ENCODE data around the gene MPRIP. TPM values are rescaled to one million over a fixed set of nuclear protein-coding genes. Genes with fewer than 3 reads are reported as not detected.

Gene MPRIP
- total and polyA plus RNA-seq, 2 donors (not counting 3 experiments of a cell fraction or from before 2014, with no cell fraction given) = 94.6 to 246 TPM

DNA sequence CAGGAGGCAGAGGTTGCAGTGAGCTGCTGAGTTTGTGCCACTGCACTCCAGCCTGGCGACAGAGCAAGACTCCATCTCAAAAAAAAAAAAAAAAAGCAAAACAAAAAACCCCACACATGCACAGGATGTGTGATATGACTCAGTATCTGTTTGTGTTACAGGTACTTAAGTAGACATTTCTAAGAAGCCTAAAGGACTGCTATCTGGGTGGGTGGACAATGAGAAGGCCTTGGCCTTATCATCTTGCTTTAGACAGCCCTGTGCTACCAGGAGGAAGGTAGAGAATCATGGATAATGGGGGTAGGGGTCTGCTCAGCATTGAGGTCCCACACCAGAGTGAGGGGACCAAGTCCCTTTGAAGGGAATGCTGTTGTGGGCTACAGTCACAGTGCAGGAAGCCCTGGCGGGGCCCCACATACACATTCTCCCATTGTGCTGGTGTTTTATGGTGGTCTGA is 137.1 kb downstream of the MPRIP start:
- dilution Hi-C loops (cut with MboI; ENCODE audit: extremely low pct_ligation_motif_present, low sequenced_read_pairs) = no loop called here
- H3K9me1 ChIP-seq (replicated peaks; ENCODE audit: control insufficient read depth, extremely low read depth, insufficient read depth, low read length) = no peaks in the 10 kb centered on the region
- peak; percentile 48 for FAIRE-seq
- H3K4me2 ChIP-seq (ENCODE audit: insufficient read depth, low read length) = no peak overlapping the region
- intact Hi-C loops (cut with micrococcal nuclease) = no loop called here
- no peaks in the 10 kb centered on the region for H3K79me2 ChIP-seq (ENCODE audit: control insufficient read depth, insufficient read depth, low read length)
- H3K27me3 ChIP-seq (ENCODE audit: control insufficient read depth in 2 of 2, insufficient read depth in 2 of 2, low read length in 2 of 2) = no peaks in the 10 kb centered on the region
- no peaks in the 10 kb centered on the region for H4K20me1 ChIP-seq (replicated peaks; ENCODE audit: control insufficient read depth, extremely low read depth, insufficient read depth, low read length)
- H3K4me1 ChIP-seq (ENCODE audit: control insufficient read depth, extremely low read depth, insufficient read depth, low read length) = peaks cover 8% of the 10 kb centered on the region
- ChIA-PET CTCF (no interaction called here), POLR2A (no interaction called here)
- DNase-seq (ENCODE audit: low read depth, low spot score) = no peak
- peak; percentile 31 for TF ChIP-seq FOS (IDR thresholded peaks at IDR 0.05; ENCODE audit: borderline replicate concordance, insufficient read depth, low read length)
- no peak for TF ChIP-seq POLR2AphosphoS5 (IDR thresholded peaks at IDR 0.05; ENCODE audit: insufficient read depth, low read depth, low read length)
- no peak for TF ChIP-seq MYC (IDR thresholded peaks at IDR 0.05; ENCODE audit: low read depth, low read length)
- no peak for TF ChIP-seq GATA2 (IDR thresholded peaks at IDR 0.05; ENCODE audit: insufficient read depth, insufficient read length, low read depth, low read length)
- no TSS peak for BruUV-seq (replicated peaks)
- H3K27ac ChIP-seq (ENCODE audit: insufficient read depth, low read depth, low read length) = no peak overlapping the region
- peaks cover 17 to 52% of the 10 kb centered on the region in 2 experiments for H3K36me3 ChIP-seq (ENCODE audit: control insufficient read depth in 2 of 2, extremely low read depth in 1 of 2, insufficient read depth in 2 of 2, low read length in 2 of 2)
- H3K4me3 ChIP-seq (replicated peaks in 1 of 3; ENCODE audit: insufficient read depth in 1 of 3, low read depth in 1 of 3, low read length in 3 of 3) = no peak overlapping the region
- H3K9ac ChIP-seq (replicated peaks; ENCODE audit: extremely low read depth, insufficient read depth, low read length) = no peak overlapping the region
- no peaks in the 10 kb centered on the region for H3K9me3 ChIP-seq (replicated peaks; ENCODE audit: control insufficient read depth, insufficient read depth, low read length)
- no peak overlapping the region for H2AFZ ChIP-seq (ENCODE audit: low read depth, low read length)

DNA sequence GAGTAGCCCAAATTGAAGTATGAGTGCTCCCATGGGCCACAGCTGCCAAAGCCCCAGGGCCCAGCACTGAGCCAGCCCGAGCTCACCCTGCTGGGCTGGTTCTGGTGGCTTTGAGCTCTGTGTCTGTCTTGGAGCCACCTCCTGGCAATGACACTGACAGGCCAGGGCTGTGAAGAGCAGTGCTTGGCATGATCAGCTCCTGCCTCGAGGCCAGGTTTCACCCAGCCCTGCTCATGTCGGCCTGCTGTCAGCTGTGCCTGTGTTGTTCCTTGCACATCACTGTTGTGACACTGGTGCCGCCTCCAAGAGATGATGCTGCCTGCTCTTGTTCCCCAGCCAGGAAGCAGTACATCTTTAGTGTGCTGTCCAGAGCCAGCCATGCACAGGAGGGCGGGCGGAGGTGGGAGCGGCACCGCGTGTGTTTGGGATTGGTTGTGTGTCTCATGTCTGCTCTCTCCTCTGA is 137.9 kb downstream of the MPRIP start:
- Histone ChIP-seq H3K4me1 (ENCODE audit: control insufficient read depth, extremely low read depth, insufficient read depth, low read length) (peaks cover 15% of the 10 kb centered on the region), H3K27ac (ENCODE audit: insufficient read depth, low read depth, low read length) (no peak overlapping the region), H3K36me3 (ENCODE audit: control insufficient read depth in 2 of 2, extremely low read depth in 1 of 2, insufficient read depth in 2 of 2, low read length in 2 of 2) (peaks cover 17 to 50% of the 10 kb centered on the region in 2 experiments), H3K9me3 (replicated peaks; ENCODE audit: control insufficient read depth, insufficient read depth, low read length) (no peaks in the 10 kb centered on the region), H3K4me2 (ENCODE audit: insufficient read depth, low read length) (no peak overlapping the region), H4K20me1 (replicated peaks; ENCODE audit: control insufficient read depth, extremely low read depth, insufficient read depth, low read length) (no peaks in the 10 kb centered on the region), H3K79me2 (ENCODE audit: control insufficient read depth, insufficient read depth, low read length) (no peaks in the 10 kb centered on the region), H3K9ac (replicated peaks; ENCODE audit: extremely low read depth, insufficient read depth, low read length) (no peak overlapping the region), H2AFZ (ENCODE audit: low read depth, low read length) (no peak overlapping the region), H3K9me1 (replicated peaks; ENCODE audit: control insufficient read depth, extremely low read depth, insufficient read depth, low read length) (no peaks in the 10 kb centered on the region), H3K27me3 (ENCODE audit: control insufficient read depth in 2 of 2, insufficient read depth in 2 of 2, low read length in 2 of 2) (no peaks in the 10 kb centered on the region), H3K4me3 (replicated peaks in 1 of 3; ENCODE audit: insufficient read depth in 1 of 3, low read depth in 1 of 3, low read length in 3 of 3) (no peak overlapping the region)
- dilution Hi-C loops (cut with MboI; ENCODE audit: extremely low pct_ligation_motif_present, low sequenced_read_pairs) = no loop called here
- DNase-seq (ENCODE audit: low read depth, low spot score) (no peak), FAIRE-seq (no peak)
- ChIA-PET CTCF (interaction anchor here (1.9 kb wide), 1 partner anchor 16 kb away, joined by 4 read pairs; no protein-coding TSS in a partner anchor), POLR2A (interaction anchor here (0.7 kb wide), 1 partner anchor 8 kb away, joined by 3 read pairs; no protein-coding TSS in a partner anchor)
- intact Hi-C loops (cut with micrococcal nuclease) = no loop called here
- TF ChIP-seq MAX (IDR thresholded peaks at IDR 0.05; ENCODE audit: insufficient read depth, insufficient read length) = no peak
- TF ChIP-seq FOS (IDR thresholded peaks at IDR 0.05; ENCODE audit: borderline replicate concordance, insufficient read depth, low read length) = no peak
- TF ChIP-seq MYC (IDR thresholded peaks at IDR 0.05; ENCODE audit: low read depth, low read length) = no peak
- TF ChIP-seq POLR2AphosphoS5 (IDR thresholded peaks at IDR 0.05; ENCODE audit: insufficient read depth, low read depth, low read length) = no peak
- no TSS peak for BruUV-seq (replicated peaks)

Data from endothelial cell of umbilical vein (primary cell).